Stimulated activated CD8-positive, alpha-beta memory T cell treated with anti-CD3 and anti-CD28 coated beads, Interleukin-7, amount 100 ng/mL, for 24 hours (primary cell): Measurements from ENCODE around the gene GOLGA8N.
"Not testable (repeated sequence)": the region's sequence is repeated elsewhere in the genome, so short reads cannot be mapped to it uniquely, and the experiment has no call there.

ENCODE experiments used
- DNase-seq: peaks from one replicate; pipeline ENCODE4 v3.0.0-alpha.2; 2020; ENCODE audit warnings: low read depth

GOLGA8N gene

GRCh38 chr15:32593151-32593550, at the start of gene GOLGA8N:
Gene GOLGA8N (plus strand): TSS chr15:32593456.
- DNase-seq: not testable (repeated sequence)

DNA sequence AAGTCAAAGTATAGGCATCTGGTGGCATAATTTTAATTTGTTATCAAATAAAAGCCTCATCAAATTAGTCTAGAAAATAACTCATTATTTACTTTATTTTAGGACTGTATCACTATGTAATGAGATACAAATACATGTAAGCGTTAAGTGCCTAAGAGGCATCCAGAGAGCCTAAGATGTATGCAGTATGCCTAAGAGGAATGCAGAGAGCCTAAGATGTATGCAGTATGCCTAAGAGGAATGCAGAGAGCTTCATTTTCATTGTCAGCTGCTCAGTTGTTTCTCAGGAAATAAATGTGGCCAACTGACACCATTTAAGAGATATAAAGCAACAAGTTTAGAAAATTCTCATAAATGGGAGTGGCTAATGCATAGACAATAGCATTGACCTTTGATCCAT, 49.8 kb upstream of the GOLGA8N start:
- DNase-seq: not testable (repeated sequence)

DNA sequence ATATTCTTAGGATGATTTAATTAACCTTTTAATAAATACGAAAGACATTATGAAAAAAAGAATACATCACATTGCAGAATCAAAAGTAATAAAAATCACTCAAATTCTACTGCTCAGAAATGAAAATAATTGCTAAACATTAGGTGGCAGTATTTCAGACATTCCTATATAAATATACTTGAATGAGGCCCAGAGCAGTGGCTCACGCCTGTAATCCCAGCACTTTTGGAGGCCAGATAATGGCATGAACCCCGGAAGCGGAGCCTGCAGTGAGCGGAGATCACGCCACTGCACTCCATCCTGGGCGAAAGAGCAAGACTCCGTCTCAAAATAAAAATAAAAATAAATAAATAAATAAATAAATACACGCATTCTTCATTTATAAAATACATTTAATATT, 48.1 kb upstream of the GOLGA8N start:
- not testable (repeated sequence) for DNase-seq

GRCh38 chr15:32554587-32554986, 38.7 kb upstream of the GOLGA8N start:
- DNase-seq: not testable (repeated sequence)

GRCh38 chr15:32562198-32562597, 31.1 kb upstream of the GOLGA8N start:
- DNase-seq: not testable (repeated sequence)

DNA sequence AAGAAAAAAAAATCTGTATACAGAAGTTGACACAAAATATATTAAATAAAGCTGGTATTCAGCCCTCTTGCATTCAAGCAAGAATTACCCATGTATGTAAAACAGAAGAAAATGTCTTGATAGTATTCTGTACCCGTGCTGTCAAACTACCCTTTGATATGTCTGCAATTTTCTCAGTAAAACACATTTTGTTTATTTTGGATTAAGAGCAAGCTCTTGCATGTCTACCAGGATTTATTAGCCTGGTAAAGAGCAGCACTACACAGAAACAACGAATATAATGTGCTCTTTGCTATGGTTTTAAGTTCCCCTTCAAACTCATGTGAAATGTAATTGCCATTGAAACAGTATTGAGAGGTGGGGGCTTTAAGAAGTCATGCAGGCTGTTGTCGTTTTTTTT, 24.3 kb upstream of the GOLGA8N start:
- DNase-seq: not testable (repeated sequence)

DNA sequence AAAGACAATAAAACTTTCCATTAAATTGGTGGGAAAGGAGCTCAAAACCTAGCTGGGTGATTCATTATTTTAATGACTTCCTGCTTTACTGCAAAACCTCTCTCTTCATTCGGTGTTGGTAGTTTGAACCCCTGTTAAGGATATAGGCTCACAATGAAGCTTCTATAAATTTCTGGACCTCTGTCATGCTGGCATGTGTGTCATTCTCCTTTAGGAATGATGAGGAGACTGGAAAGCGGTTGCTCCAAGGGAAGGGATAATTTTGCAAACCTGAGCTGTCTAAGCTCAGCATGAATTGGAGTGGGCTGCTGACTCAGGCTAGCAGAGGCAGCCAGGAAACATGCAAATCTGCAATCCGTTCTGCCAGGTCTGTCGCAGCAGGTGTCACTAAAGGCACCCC, 14.8 kb upstream of the GOLGA8N start:
- not testable (repeated sequence) for DNase-seq

- not testable (repeated sequence) for DNase-seq
Measured at GRCh38 chr15:32585844-32586243, 7.4 kb upstream of the GOLGA8N start.

DNA sequence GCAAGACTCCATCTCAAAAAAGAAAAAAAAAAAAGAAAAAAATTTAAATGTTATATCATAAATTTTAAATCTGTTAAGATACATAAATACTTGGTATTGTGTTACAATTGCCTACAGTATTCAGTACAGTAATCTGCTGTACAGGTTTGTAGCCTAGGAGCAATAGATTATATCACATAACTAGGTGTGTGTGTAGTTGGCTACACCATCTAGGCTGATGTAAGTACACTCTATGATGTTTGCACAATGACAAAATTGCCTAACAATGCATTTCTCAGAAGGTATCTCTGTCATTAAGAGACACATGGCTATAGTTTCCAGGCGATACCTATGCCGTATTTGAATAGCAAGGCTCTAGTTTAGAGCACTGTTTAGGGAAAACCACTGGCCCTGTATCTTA, 16.3 kb downstream of the GOLGA8N start:
- not testable (repeated sequence) for DNase-seq

DNA sequence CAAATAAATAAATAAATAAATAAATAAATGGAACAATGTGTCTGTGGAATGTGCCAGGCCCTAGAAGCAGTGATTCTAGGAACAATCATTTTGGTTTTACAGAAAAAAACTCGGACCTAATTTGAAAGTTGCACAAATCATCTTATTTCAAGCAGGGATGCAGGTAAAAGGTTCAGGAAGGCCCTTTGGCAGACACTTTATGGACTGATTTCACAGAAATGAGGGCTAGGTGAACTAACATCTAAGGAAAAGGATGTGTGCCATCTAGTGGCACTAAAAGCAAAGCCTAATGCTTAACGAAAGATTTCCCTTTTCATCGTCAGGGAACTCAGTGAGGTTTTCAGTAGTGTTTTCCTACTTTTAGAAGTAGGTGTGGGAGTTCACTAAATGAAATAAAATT, 17.5 kb downstream of the GOLGA8N start:
- not testable (repeated sequence) for DNase-seq

- not testable (repeated sequence) for DNase-seq
Measured at GRCh38 chr15:32614712-32615050, 21.4 kb downstream of the GOLGA8N start.

- DNase-seq: peak; percentile 63
Measured at GRCh38 chr15:32615051-32615870, 22.0 kb downstream of the GOLGA8N start, which contains the start of gene ARHGAP11A. Gene ARHGAP11A (plus strand): TSS chr15:32615504. CDS start chr15:32616212, 708 bp downstream.

GRCh38 chr15:32615871-32616426, 22.7 kb downstream of the GOLGA8N start:
- DNase-seq: not testable (repeated sequence)

DNA sequence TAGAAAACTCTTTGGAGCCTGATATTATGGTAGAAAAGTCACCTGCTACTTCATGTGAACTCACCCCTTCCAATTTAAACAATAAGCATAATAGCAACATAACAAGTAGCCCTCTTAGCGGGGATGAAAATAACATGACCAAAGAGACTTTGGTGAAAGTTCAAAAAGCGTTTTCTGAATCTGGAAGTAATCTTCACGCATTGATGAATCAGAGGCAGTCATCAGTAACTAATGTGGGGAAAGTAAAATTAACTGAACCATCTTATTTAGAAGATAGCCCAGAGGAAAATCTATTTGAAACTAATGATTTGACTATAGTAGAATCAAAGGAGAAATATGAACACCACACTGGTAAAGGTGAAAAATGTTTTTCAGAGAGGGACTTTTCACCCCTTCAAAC, 43.2 kb downstream of the GOLGA8N start:
- DNase-seq: no peak

DNA sequence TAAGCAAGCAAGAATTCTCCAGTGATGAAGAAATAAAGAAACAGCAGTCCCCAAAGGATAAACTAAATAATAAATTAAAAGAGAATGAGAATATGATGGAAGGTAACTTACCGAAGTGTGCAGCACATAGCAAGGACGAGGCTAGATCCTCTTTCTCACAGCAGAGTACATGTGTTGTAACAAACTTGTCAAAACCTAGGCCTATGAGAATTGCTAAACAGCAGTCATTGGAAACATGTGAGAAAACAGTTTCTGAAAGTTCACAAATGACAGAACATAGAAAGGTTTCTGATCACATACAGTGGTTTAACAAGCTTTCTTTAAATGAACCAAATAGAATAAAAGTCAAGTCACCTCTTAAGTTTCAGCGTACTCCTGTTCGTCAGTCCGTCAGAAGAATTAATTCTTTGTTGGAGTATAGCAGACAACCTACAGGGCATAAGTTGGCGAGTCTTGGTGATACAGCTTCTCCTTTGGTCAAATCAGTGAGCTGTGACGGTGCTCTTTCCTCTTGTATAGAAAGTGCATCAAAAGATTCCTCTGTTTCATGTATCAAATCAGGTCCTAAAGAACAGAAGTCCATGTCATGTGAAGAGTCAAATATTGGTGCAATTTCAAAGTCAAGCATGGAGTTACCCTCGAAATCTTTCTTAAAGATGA, 43.8 kb downstream of the GOLGA8N start:
- DNase-seq: no peak

DNA sequence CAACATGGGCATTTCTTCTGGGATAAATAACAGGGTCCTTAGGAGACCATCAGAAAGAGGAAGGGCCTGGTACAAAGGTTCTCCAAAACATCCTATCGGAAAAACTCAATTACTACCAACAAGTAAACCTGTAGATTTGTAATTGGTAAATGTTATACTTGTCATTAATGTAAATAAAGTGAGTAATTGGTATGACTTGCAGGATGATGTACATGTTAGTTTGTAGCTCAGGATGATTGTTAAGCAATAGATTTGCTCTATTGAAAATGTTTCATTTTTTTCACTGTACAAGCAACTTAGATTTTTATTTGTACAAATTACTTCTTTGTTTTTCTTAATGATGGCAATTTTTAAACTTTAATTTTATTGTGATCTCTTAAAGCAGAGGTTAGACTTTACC, 44.4 kb downstream of the GOLGA8N start:
- no peak for DNase-seq

- no peak for DNase-seq
Measured at GRCh38 chr15:32641517-32642059, 48.3 kb downstream of the GOLGA8N start, which contains the start of gene SCG5. Gene SCG5 (plus strand): TSS chr15:32641710. CDS start chr15:32643593, 1,883 bp downstream.

DNA sequence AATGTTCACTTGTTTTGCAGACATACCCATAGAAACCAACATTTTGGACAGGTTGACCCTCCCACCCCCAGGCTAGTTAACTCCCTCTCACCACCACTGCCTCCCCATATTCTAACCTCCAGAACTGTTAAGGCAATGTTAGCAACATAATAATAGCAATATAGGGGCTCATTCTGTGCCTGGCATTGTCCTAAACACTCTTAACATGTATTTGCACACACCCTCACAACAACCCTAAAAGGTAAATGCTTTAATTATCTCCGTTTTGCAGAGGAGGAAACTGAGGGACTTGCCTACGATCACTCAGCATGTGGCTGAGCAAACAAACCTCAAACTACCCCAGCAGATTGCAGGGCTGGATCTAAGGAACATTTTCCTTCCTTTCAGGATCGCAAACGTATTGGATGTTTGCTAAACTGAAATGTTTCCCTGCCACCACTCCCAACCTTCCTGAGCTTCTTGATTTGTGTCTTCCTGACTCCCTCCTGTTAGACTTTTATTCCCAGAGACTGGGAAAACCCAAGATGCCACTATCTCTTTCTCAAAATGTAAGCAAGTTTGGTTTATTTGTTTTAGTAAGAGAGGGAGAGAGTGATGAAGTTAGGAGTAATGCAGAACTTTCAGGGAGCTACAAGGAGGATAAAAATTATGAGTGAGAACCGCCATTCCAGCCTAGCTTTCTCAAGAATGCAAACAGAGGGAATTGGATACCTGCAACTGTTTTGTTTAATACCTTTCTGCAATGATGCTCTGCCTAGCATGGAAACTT, 49.6 kb downstream of the GOLGA8N start:
- DNase-seq: no peak

- DNase-seq: no peak
Measured at GRCh38 chr15:32643907-32644445, 50.7 kb downstream of the GOLGA8N start.

GRCh38 chr15:32646291-32646690, 53.0 kb downstream of the GOLGA8N start:
- no peak for DNase-seq

DNA sequence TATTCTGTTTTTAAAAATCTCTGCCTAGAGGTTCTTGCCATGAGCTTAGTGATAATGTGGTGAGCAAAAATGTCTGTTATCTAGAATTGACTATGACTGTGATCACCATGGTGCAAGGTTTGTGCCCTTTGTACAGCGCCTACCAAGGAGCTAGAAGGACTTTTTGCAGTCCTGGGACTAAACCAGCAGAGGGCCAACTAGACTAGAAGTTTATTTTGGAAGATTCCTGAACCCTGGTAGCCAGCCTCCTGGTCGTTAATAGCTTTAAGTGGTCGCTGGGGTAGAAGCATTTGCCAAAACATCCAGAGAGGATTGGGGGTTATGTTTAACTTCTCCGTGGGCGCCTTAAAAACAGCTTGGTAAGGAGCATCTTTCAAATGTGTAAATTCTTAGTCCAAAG, 56.1 kb downstream of the GOLGA8N start:
- DNase-seq: no peak
